Lung (tissue), 12 donors: ENCODE measurements around the gene ALDH1A1. TPM values are rescaled to one million over a fixed set of nuclear protein-coding genes. Genes with fewer than 3 reads are reported as not detected.
"Not testable (repeated sequence)": the region's sequence is repeated elsewhere in the genome, so short reads cannot be mapped to it uniquely, and the experiment has no call there.

ENCODE experiments used
- ATAC-seq: fragments of 200-7000 bp; cut with Tn5 transposase; one replicate; pipeline ENCODE4 v1.9.1; 2020; ENCODE audit warnings: moderate number of reproducible peaks; ENCODE audit not compliant: insufficient read depth, low FRiP score
- DNase-seq, 3 donors: peaks; one replicate each; pipeline ENCODE4 v3.0.0-alpha.2; 2013 to 2017
- H3K27ac ChIP-seq, 2 donors: one replicate each; pipeline ENCODE4 v1.5.1; 2013; ENCODE audit warnings: mild to moderate bottlenecking in 2 of 2, moderate library complexity in 2 of 2, control low read depth in 1 of 2, inconsistent platforms in 1 of 2, low read depth in 1 of 2, low read length in 1 of 2
- H3K27me3 ChIP-seq, 3 donors: one replicate each; pipeline ENCODE4 v1.5.1; 2013; ENCODE audit warnings: low read length in 2 of 3; ENCODE audit not compliant: control insufficient read depth in 3 of 3, insufficient read depth in 3 of 3
- H3K36me3 ChIP-seq, 4 donors: one replicate each; pipeline ENCODE4 v1.5.1; 2013; ENCODE audit warnings: low read length in 4 of 4, mild to moderate bottlenecking in 1 of 4, moderate library complexity in 1 of 4; ENCODE audit not compliant: control insufficient read depth in 4 of 4, insufficient read depth in 4 of 4
- H3K4me1 ChIP-seq, 5 donors: one replicate each; pipeline ENCODE4 v1.5.1; 2013; ENCODE audit warnings: low read length in 5 of 5, mild to moderate bottlenecking in 2 of 5, moderate library complexity in 1 of 5; ENCODE audit not compliant: control insufficient read depth in 5 of 5, insufficient read depth in 5 of 5
- H3K4me3 ChIP-seq: one replicate; pipeline ENCODE4 v1.5.1; 2013; ENCODE audit warnings: mild to moderate bottlenecking, control low read depth, moderate library complexity
- H3K9ac ChIP-seq, 2 donors: one replicate each; pipeline ENCODE4 v1.5.1; 2013; ENCODE audit warnings: low read length in 2 of 2, control low read depth in 1 of 2; ENCODE audit not compliant: insufficient read depth in 1 of 2
- H3K9me3 ChIP-seq, 4 donors: one replicate each; pipeline ENCODE4 v1.5.1; 2013; ENCODE audit warnings: low read length in 3 of 4, mild to moderate bottlenecking in 1 of 4, moderate library complexity in 1 of 4; ENCODE audit not compliant: control insufficient read depth in 4 of 4, insufficient read depth in 3 of 4
- CTCF ChIP-seq: IDR thresholded peaks from 2 replicates; pipeline ENCODE4 v1.5.1; 2012; ENCODE audit warnings: mild to moderate bottlenecking; ENCODE audit errors: control extremely low read depth, extremely low read depth
- WGBS, 2 donors: extraction: QIAGEN DNeasy Blood & Tissue Kit; methylation state at CpG; one replicate each; pipeline ENCODE4 v1.1.7; 2013; 5-methylcytosine and 5-hydroxymethylcytosine counted together
- polyA plus RNA-seq, 2 donors: library from polyadenylated mRNA; stranded (reverse); fragments of 200-250 nt; gene quantifications; one replicate each; pipeline ENCODE4 v1.2.1, GENCODE V29; 2013
- total RNA-seq, 2 donors: library from RNA; depleted of rRNA in 1 of 2; stranded (reverse); fragments of >200 nt in 1 of 2; gene quantifications; one replicate each; pipeline ENCODE4 v1.2.1, GENCODE V29; 2014 to 2021
- donor health status: control.
- donor health status: control.
- donor health status: Bipolar disorder and iron deficiency.
- donor health status: healthy.
- donor health status: DM: yes; HTN: yes; CAD: no.

ALDH1A1 gene
- total and polyA plus RNA-seq, 4 donors = 31.9 to 168 (median 131) TPM

- 95% methylated on average over 2 of the region's 2 CpGs for WGBS, 2 donors
- H3K27ac ChIP-seq = no peak overlapping the region
- H3K36me3 ChIP-seq = no peaks in the 10 kb centered on the region
- no peak overlapping the region for H3K9ac ChIP-seq
- H3K9me3 ChIP-seq = no peaks in the 10 kb centered on the region
- no peak for TF ChIP-seq CTCF
- DNase-seq = no peak
- ATAC-seq = no peak
- H3K27me3 ChIP-seq = no peaks in the 10 kb centered on the region
- H3K4me3 ChIP-seq = no peak overlapping the region
- H3K4me1 ChIP-seq = peaks cover 0 to 2% (median 0%) of the 10 kb centered on the region in 5 donors
Observed at GRCh38 chr9:72942451-72942850, 10.4 kb downstream of the ALDH1A1 start.

- ATAC-seq = not testable (repeated sequence)
- WGBS, 2 donors = 93 to 97% methylated on average over 6 of the region's 6 CpGs
Observed at GRCh38 chr9:72939581-72939980, 13.3 kb downstream of the ALDH1A1 start.

GRCh38 chr9:72937545-72937944, 15.3 kb downstream of the ALDH1A1 start:
- ATAC-seq = no peak
- no peaks in the 10 kb centered on the region for H3K36me3 ChIP-seq
- H3K9me3 ChIP-seq = no peaks in the 10 kb centered on the region
- no peaks in the 10 kb centered on the region for H3K27me3 ChIP-seq
- H3K4me1 ChIP-seq = no peaks in the 10 kb centered on the region
- no peak overlapping the region for H3K9ac ChIP-seq
- no peak for TF ChIP-seq CTCF
- WGBS, 2 donors = 84 to 91% methylated on average over 4 of the region's 4 CpGs
- no peak for DNase-seq
- H3K4me3 ChIP-seq = no peak overlapping the region
- H3K27ac ChIP-seq = no peak overlapping the region

More at GRCh38 chr9:72939581-72939980, 13.3 kb downstream of the ALDH1A1 start:
- DNase-seq, H3K4me3 ChIP-seq, H3K27ac ChIP-seq, H3K36me3 ChIP-seq, H3K9ac ChIP-seq, H3K4me1 ChIP-seq, H3K27me3 ChIP-seq, H3K9me3 ChIP-seq: not testable (repeated sequence)

GRCh38 chr9:72936679-72937078, 16.2 kb downstream of the ALDH1A1 start:
- H3K27ac ChIP-seq = no peak overlapping the region
- no peak for DNase-seq
- no peaks in the 10 kb centered on the region for H3K27me3 ChIP-seq
- H3K9ac ChIP-seq = no peak overlapping the region
- no peak overlapping the region for H3K4me3 ChIP-seq
- WGBS, 2 donors = 87 to 89% methylated on average over 2 of the region's 2 CpGs
- ATAC-seq = no peak
- TF ChIP-seq CTCF = no peak
- no peaks in the 10 kb centered on the region for H3K9me3 ChIP-seq
- no peaks in the 10 kb centered on the region for H3K36me3 ChIP-seq
- H3K4me1 ChIP-seq = no peaks in the 10 kb centered on the region
